ENCODE results near the gene NLGN4Y.

Gene NLGN4Y

DNA sequence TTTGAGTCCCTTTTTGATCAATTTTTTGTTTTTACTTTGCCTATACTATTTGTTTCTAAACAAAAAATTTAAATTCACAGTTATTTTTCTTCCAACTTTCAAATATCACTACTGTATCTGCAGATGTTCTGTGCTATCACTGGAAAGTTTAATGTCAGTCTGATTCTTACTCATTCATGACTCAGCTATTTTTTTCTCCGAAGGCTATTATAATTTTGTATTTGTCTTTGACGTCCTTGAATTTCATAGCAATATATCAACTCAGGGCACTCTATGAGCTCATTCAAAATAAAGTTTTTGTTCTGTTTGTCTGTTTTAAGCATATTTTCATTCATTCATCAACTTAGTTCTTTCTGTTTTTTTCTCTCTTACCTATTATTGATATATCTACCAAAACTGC is 273.7 kb downstream of the NLGN4Y start:
- TF ChIP-seq, protein P1, sequence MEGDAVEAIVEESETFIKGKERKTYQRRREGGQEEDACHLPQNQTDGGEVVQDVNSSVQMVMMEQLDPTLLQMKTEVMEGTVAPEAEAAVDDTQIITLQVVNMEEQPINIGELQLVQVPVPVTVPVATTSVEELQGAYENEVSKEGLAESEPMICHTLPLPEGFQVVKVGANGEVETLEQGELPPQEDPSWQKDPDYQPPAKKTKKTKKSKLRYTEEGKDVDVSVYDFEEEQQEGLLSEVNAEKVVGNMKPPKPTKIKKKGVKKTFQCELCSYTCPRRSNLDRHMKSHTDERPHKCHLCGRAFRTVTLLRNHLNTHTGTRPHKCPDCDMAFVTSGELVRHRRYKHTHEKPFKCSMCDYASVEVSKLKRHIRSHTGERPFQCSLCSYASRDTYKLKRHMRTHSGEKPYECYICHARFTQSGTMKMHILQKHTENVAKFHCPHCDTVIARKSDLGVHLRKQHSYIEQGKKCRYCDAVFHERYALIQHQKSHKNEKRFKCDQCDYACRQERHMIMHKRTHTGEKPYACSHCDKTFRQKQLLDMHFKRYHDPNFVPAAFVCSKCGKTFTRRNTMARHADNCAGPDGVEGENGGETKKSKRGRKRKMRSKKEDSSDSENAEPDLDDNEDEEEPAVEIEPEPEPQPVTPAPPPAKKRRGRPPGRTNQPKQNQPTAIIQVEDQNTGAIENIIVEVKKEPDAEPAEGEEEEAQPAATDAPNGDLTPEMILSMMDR (conservative IDR thresholded peaks at IDR 0.05; ENCODE audit: low read depth, low read length), result no peak
- H3K4me3 ChIP-seq (ENCODE audit: low read depth, low read length), result no peak overlapping the region
- DNase-seq (ENCODE audit: low read depth), result peak; percentile 31

DNA sequence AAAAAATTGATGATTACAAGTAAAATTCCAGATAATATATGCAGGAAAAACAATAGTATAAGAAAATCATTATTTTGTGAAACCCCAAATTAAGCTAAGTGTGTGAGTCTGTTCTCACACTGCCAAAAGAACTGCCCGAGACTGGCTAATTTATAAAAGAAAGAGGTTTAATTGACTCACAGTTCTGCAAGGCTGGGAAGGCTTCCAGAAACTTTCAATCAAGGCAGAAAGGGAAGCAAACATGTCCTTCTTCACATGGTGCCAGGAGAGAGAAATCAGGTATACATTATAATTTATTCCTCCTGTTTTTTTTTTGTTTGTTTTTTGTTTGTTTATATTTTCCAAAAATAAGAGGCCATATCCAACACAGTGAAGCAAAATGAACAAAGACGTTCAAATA is 276.8 kb downstream of the NLGN4Y start:
- no peak overlapping the region for H3K4me3 ChIP-seq (ENCODE audit: low read depth, low read length)
- TF ChIP-seq, protein P1 (conservative IDR thresholded peaks at IDR 0.05; ENCODE audit: low read depth, low read length), result no peak
- no peak for DNase-seq (ENCODE audit: low read depth)

DNA sequence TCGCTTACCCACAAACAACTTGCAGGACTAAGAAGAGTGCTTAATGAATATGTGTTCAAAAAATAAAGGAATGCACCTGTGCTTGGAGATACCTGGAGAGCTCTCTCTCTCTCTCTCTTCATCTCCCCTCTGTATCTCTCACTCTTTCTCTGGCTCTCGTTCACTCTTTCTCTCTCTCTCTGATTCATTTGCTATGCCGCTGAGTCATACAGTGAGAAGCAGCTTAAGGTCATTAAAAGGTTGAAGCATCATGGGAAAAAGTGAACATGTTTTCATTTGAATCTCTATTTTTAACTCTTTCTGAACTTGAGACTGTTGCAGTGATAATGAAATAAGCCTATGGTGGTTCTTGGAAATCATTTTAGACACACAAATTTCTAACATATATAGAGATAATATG is 277.8 kb downstream of the NLGN4Y start:
- TF ChIP-seq, protein P1 (conservative IDR thresholded peaks at IDR 0.05; ENCODE audit: low read depth, low read length), result no peak
- H3K4me3 ChIP-seq (ENCODE audit: low read depth, low read length), result no peak overlapping the region
- DNase-seq (ENCODE audit: low read depth), result peak; percentile 79

DNA sequence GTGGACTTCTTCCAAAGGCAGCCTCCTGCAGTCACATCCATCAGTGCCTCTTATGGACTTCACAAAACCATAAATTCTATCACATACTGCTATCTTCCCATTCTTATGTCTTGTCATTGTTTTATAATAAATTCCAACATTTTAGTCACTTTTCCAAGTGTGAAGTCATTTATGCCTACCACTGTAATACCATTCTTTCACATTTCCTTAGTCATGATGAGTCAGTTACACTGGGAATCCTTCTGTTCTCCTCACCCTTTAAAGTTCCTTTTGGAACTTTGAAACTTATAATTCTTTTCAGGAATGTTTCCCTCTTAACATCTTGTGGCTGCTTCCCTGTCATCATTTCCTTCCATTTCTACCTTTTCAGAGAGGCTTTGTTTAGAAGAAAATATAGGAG is 279.7 kb downstream of the NLGN4Y start:
- TF ChIP-seq, protein P1 (conservative IDR thresholded peaks at IDR 0.05; ENCODE audit: low read depth, low read length), result no peak
- no peak overlapping the region for H3K4me3 ChIP-seq (ENCODE audit: low read depth, low read length)
- peak; percentile 25 for DNase-seq (ENCODE audit: low read depth)

DNA sequence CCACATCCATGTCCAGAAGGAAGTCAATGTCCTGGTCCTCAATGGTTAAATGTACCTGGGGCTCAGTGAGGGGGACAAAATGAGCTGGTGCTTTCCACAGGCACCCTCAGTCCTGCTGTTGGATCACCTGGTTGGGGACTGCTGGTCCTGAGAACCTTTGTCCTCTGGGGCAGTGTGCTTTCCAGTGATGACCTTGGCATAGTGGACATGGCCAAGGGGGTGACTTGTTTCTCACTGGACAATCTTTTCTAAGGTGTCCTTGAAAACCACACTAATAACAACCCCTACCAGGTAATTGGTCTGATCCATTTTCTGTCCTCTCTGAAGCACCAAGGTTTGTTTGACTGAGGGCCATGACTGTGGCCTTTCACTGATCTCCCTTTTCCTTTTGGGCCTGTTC is 294.1 kb downstream of the NLGN4Y start:
- no peak overlapping the region for H3K4me3 ChIP-seq (ENCODE audit: low read depth, low read length)
- TF ChIP-seq, protein P1 (conservative IDR thresholded peaks at IDR 0.05; ENCODE audit: low read depth, low read length), result no peak
- DNase-seq (ENCODE audit: low read depth), result no peak

DNA sequence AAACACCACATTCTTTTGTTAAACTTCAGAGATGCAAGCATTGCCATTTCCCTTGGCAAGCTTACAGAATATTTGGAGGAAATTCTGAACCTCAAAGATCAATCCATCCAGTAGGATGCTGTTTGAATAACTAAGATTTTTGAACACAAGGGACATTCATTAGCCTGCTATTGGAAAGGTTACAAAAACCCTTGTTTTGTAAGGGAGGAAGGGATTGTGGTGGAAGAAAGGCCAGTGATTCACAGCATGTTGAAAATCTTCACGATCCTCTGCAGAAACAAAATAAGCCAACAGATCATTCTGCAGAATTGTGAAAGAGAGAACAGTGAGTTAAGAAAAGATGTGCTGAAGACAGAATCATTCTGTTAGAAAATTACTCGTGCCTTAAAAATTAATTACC is 297.9 kb downstream of the NLGN4Y start:
- TF ChIP-seq, protein P1 (conservative IDR thresholded peaks at IDR 0.05; ENCODE audit: low read depth, low read length), result no peak
- no peak overlapping the region for H3K4me3 ChIP-seq (ENCODE audit: low read depth, low read length)
- peak; percentile 84 for DNase-seq (ENCODE audit: low read depth)

DNA sequence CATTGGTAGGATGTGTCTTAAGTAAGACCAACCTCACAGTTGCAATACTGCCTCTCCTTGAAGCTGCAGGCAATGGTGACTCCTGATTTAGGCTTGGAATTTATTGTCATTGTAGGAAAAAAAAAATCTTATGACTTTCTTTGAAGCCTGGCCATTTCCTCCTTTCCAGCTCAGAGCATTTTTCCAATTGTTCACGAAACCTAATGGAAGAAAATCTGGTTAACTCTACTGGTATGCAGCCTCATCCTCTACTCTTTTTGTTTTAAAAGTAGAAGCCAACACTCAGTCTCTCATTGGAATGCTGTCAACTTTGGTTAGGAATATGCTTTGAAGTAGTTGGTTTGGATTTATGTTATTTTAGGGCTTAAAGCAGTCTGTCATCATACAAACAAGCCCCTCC is 298.6 kb downstream of the NLGN4Y start:
- no peak overlapping the region for H3K4me3 ChIP-seq (ENCODE audit: low read depth, low read length)
- TF ChIP-seq, protein P1 (conservative IDR thresholded peaks at IDR 0.05; ENCODE audit: low read depth, low read length), result no peak
- no peak for DNase-seq (ENCODE audit: low read depth)
